Natural killer cell treated with Interleukin-12 subunit alpha and Interleukin-12 subunit beta and Interleukin-15 and Interleukin-18, amount 100 ng/mL, for 72 hours (primary cell): Measurements from ENCODE around the gene OLFM4. TPM values are rescaled to one million over a fixed set of nuclear protein-coding genes. Genes with fewer than 3 reads are reported as not detected.
"Not testable (repeated sequence)": the region's sequence is repeated elsewhere in the genome, so short reads cannot be mapped to it uniquely, and the experiment has no call there.

Experiments used
- ATAC-seq, 2 donors: fragments of 150-1000 bp; cut with Tn5 transposase in 1 of 2; sonication (Bioruptor Pico), chemical (Tn5 transposase) in 1 of 2; 2 replicates each; pipeline ENCODE4 v1.10.0; 2021
- DNase-seq: peaks from one replicate; pipeline ENCODE4 v3.0.0; 2022; ENCODE audit warnings: low spot score
- H3K27ac Mint-ChIP-seq, 2 donors: 1 replicate in 1 of 2; 2 replicates in 1 of 2; pipeline ENCODE4 v1.8.0; 2022; ENCODE audit warnings: mixed read lengths in 2 of 2, mild to moderate bottlenecking in 1 of 2, moderate library complexity in 1 of 2
- H3K27me3 Mint-ChIP-seq, 2 donors: 1 replicate in 1 of 2; 2 replicates in 1 of 2; pipeline ENCODE4 v1.8.0; 2022; ENCODE audit warnings: mixed read lengths in 2 of 2
- H3K36me3 Mint-ChIP-seq: one replicate; pipeline ENCODE4 v1.8.0; 2022; ENCODE audit warnings: mixed read lengths
- H3K4me1 Mint-ChIP-seq, 2 donors: 1 replicate in 1 of 2; 2 replicates in 1 of 2; pipeline ENCODE4 v1.8.0; 2022; ENCODE audit warnings: low read depth in 2 of 2, mixed read lengths in 2 of 2, mild to moderate bottlenecking in 1 of 2
- H3K4me3 Mint-ChIP-seq: one replicate; pipeline ENCODE4 v1.8.0; 2022; ENCODE audit warnings: mixed read lengths
- H3K9me3 Mint-ChIP-seq: 2 replicates; pipeline ENCODE4 v1.8.0; 2022; ENCODE audit warnings: mixed read lengths
- total RNA-seq, 2 donors: library from RNA; stranded (reverse); gene quantifications; one replicate each; pipeline ENCODE4 v1.2.3, GENCODE V29; 2022

Gene OLFM4
- total RNA-seq, 2 donors from 2014 or later: not detected

GRCh38 chr13:53001444-53002225 lies 27.0 kb upstream of the OLFM4 start:
- DNase-seq: no peak
- ATAC-seq: no peak
- Mint-ChIP-seq H3K36me3 (no peaks in the 10 kb centered on the region), H3K4me3 (no peak overlapping the region), H3K27me3 (peaks cover 0 to 8% of the 10 kb centered on the region in 2 donors), H3K27ac (no peak overlapping the region), H3K9me3 (peaks cover 4% of the 10 kb centered on the region), H3K4me1 (peaks cover 22 to 23% of the 10 kb centered on the region in 2 donors)

DNA sequence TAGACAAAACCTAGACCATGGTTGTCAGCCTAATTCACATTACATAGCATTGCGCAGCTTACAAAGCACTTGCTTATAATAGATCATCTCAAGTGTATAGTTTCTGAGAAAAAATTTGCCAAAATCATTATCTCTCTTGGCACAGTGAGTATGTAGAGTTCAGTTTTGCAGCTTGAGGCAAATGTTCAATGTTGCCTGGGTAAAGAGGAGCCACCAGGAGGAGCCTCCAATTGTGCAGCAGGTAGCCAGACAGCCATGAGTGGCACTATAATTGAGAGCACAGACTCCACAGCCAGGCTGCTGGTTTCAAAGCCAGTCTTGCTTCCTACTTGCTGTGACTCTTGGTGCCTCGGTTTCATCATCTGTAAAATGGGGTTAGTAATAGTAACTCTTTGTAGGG lies 24.0 kb upstream of the OLFM4 start:
- no peaks in the 10 kb centered on the region for H3K36me3 Mint-ChIP-seq
- peaks cover 1% of the 10 kb centered on the region for H3K9me3 Mint-ChIP-seq
- H3K4me3 Mint-ChIP-seq: no peak overlapping the region
- H3K27me3 Mint-ChIP-seq: peaks cover 3 to 8% of the 10 kb centered on the region in 2 donors
- ATAC-seq (no peak), DNase-seq (no peak)
- no peak overlapping the region for H3K27ac Mint-ChIP-seq
- peaks cover 10 to 15% of the 10 kb centered on the region in 2 donors for H3K4me1 Mint-ChIP-seq

DNA sequence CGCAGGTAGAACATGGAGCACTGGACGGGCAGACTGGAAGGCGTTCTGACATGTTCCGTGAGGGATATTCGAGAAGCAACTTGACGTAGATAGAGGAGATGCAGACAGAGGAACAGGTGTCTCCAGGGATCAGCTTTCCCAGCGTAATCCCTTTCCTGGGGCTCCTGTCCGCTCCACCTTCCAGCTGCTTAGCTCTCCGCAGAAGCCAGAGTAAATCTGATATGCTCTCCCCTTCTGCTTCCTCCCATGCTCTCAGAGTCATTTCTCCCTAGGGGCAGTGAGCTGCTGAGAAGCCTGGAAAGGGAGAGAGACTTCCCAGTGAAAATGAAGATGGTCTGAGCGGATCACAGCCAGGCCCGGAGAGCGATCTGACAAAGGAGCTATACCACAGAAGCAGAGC lies 23.0 kb upstream of the OLFM4 start:
- DNase-seq (no peak), ATAC-seq (no peak)
- no peaks in the 10 kb centered on the region for H3K36me3 Mint-ChIP-seq
- no peaks in the 10 kb centered on the region for H3K9me3 Mint-ChIP-seq
- H3K4me3 Mint-ChIP-seq: no peak overlapping the region
- no peak overlapping the region for H3K27ac Mint-ChIP-seq
- peaks cover 7 to 8% of the 10 kb centered on the region in 2 donors for H3K4me1 Mint-ChIP-seq
- H3K27me3 Mint-ChIP-seq: peaks cover 3 to 8% of the 10 kb centered on the region in 2 donors

DNA sequence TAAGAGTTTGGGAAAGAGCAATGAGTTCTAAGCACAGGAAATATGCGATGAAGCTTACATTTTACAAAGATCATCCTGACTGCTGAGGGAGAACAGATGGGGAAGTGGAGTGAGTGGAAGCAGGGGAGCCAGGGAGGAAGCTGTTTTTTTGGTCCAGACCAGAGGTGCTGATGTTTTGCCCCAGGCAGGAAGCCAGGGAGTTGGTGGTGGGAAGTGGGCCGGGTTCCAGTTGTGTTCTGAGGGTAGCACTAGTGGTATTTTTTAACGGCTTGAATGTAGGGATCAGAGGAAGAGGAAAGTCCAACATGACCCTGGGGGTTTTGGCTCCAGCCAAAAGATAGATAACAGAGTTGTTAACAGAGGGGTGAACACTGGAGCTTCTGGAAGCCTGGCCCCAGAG lies 20.7 kb upstream of the OLFM4 start:
- H3K4me3 Mint-ChIP-seq: no peak overlapping the region
- H3K4me1 Mint-ChIP-seq: peaks cover 7 to 8% of the 10 kb centered on the region in 2 donors
- H3K27ac Mint-ChIP-seq: no peak overlapping the region
- no peaks in the 10 kb centered on the region for H3K36me3 Mint-ChIP-seq
- ATAC-seq: no peak
- H3K27me3 Mint-ChIP-seq: peaks cover 3 to 16% of the 10 kb centered on the region in 2 donors
- H3K9me3 Mint-ChIP-seq: no peaks in the 10 kb centered on the region
- DNase-seq: no peak

- H3K27ac Mint-ChIP-seq: no peak overlapping the region
- H3K9me3 Mint-ChIP-seq: no peaks in the 10 kb centered on the region
- DNase-seq: no peak
- peaks cover 5 to 15% of the 10 kb centered on the region in 2 donors for H3K27me3 Mint-ChIP-seq
- peaks cover 8 to 10% of the 10 kb centered on the region in 2 donors for H3K4me1 Mint-ChIP-seq
- no peak for ATAC-seq
- H3K36me3 Mint-ChIP-seq: no peaks in the 10 kb centered on the region
- no peak overlapping the region for H3K4me3 Mint-ChIP-seq
These were observed 18.1 kb upstream of the OLFM4 start for GRCh38 chr13:53010374-53011105.

DNA sequence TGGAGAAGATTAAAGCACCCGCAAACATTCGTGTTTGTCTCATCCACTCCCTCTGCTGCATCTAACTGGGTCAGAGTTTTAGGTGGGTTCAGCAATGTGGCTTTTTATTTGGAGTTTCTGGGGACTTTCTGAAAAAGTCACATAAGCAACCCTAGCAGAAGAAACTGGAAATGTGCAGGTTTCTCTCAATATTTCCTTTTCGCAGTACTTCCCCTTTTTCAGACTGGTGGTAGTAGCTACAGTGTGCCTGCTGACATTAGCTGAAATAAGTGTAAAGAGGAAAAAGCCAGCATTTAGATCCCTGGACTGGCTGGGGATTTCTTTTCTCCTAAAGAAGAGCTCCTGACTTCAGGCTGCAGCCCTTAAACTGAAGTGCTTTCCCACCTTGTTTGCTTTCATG lies 15.9 kb upstream of the OLFM4 start:
- Mint-ChIP-seq H3K27ac (no peak overlapping the region), H3K9me3 (no peaks in the 10 kb centered on the region), H3K27me3 (peaks cover 6 to 21% of the 10 kb centered on the region in 2 donors), H3K4me1 (peaks cover 5 to 8% of the 10 kb centered on the region in 2 donors), H3K4me3 (no peak overlapping the region), H3K36me3 (no peaks in the 10 kb centered on the region)
- ATAC-seq (no peak), DNase-seq (no peak)

- Mint-ChIP-seq H3K27ac (no peak overlapping the region), H3K9me3 (no peaks in the 10 kb centered on the region), H3K4me3 (no peak overlapping the region), H3K36me3 (no peaks in the 10 kb centered on the region), H3K4me1 (peaks cover 1 to 4% of the 10 kb centered on the region in 2 donors), H3K27me3 (peaks cover 6 to 21% of the 10 kb centered on the region in 2 donors)
- ATAC-seq: no peak
- no peak for DNase-seq
These were observed 15.5 kb upstream of the OLFM4 start for GRCh38 chr13:53013113-53013512.

DNA sequence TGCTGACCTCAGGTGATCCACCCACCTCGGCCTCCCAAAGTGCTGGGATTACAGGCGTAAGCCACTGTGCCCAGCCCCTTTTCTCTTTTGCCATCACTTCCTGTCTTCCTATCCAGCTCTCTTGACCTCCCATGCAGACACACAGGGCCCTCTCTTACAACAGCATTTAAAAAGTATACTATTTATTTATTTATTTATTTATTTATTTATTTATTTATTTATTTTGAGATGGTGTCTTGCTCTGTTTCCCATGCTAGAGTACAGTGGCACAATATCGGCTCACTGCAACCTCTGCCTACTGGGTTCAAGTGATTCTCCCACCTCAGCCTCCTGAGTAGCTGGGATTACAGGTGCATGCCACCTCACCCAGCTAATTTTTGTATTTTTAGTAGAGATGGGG lies 14.6 kb upstream of the OLFM4 start:
- not testable (repeated sequence) for H3K4me1 Mint-ChIP-seq, H3K9me3 Mint-ChIP-seq, ATAC-seq, DNase-seq, H3K4me3 Mint-ChIP-seq, H3K27ac Mint-ChIP-seq, H3K36me3 Mint-ChIP-seq
- peaks cover 6 to 21% of the 10 kb centered on the region in 2 donors for H3K27me3 Mint-ChIP-seq

- Mint-ChIP-seq H3K9me3 (no peaks in the 10 kb centered on the region), H3K36me3 (no peaks in the 10 kb centered on the region), H3K27me3 (peaks cover 6 to 21% of the 10 kb centered on the region in 2 donors), H3K4me3 (no peak overlapping the region), H3K4me1 (peaks cover 0 to 3% of the 10 kb centered on the region in 2 donors), H3K27ac (no peak overlapping the region)
- no peak for DNase-seq
- ATAC-seq: no peak
These were observed 13.8 kb upstream of the OLFM4 start for GRCh38 chr13:53014495-53015443.

- H3K4me3 Mint-ChIP-seq: no peak overlapping the region
- H3K36me3 Mint-ChIP-seq: no peaks in the 10 kb centered on the region
- DNase-seq: no peak
- H3K27me3 Mint-ChIP-seq: peaks cover 6 to 21% of the 10 kb centered on the region in 2 donors
- no peaks in the 10 kb centered on the region for H3K9me3 Mint-ChIP-seq
- no peak for ATAC-seq
- H3K27ac Mint-ChIP-seq: no peak overlapping the region
- peaks cover 0 to 3% of the 10 kb centered on the region in 2 donors for H3K4me1 Mint-ChIP-seq
These were observed 12.6 kb upstream of the OLFM4 start for GRCh38 chr13:53015971-53016370.

DNA sequence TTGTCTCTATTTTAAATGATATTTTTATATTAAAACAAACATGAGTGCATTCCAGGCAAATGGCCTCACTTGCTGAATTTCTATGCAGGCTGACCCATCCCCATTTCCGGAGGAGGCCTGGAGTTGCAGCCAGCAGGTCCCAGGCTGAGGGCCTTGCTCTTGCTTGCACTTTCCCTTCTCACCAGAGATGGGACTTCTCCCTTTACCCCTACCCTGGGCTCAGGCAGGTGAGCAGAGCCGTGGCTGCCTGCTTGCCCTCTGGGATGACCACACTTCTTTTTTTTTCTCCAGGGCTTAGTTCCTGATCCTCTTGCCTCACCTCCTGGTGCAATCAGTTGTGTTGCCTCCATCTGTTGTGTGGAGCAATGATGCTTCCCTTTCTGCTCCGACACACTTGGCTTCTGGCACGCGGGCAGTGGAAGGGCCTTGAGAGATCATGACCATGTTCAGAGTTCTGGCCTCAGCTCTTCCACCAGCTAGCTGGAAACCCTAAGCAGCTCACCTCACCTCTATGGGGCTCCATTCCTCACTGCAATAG lies 11.1 kb upstream of the OLFM4 start:
- Mint-ChIP-seq H3K27me3 (peaks cover 6 to 12% of the 10 kb centered on the region in 2 donors), H3K4me1 (peaks cover 0 to 3% of the 10 kb centered on the region in 2 donors), H3K36me3 (no peaks in the 10 kb centered on the region), H3K9me3 (no peaks in the 10 kb centered on the region), H3K27ac (no peak overlapping the region), H3K4me3 (no peak overlapping the region)
- DNase-seq (no peak), ATAC-seq (no peak)

- H3K4me3 Mint-ChIP-seq: no peak overlapping the region
- H3K9me3 Mint-ChIP-seq: no peaks in the 10 kb centered on the region
- H3K36me3 Mint-ChIP-seq: no peaks in the 10 kb centered on the region
- DNase-seq (no peak), ATAC-seq (no peak)
- peaks cover 4 to 12% of the 10 kb centered on the region in 2 donors for H3K27me3 Mint-ChIP-seq
- H3K4me1 Mint-ChIP-seq: peaks cover 0 to 1% of the 10 kb centered on the region in 2 donors
- no peak overlapping the region for H3K27ac Mint-ChIP-seq
These were observed 9.6 kb upstream of the OLFM4 start for GRCh38 chr13:53018690-53019647.
